ENCODE data around the gene MAST4.
A peak's percentile ranks its signal among the peaks of the same experiment; 100 is the strongest.
"Not testable (repeated sequence)": the region's sequence is repeated elsewhere in the genome, so short reads cannot be mapped to it uniquely, and the experiment has no call there.

The MAST4 gene

GRCh38 chr5:66647146-66647856 lies 51.1 kb downstream of the MAST4 start:
- DNase-seq: no peak

GRCh38 chr5:66652818-66653217 lies 56.6 kb downstream of the MAST4 start:
- no peak for DNase-seq

GRCh38 chr5:66653325-66653724 lies 57.1 kb downstream of the MAST4 start:
- no peak for DNase-seq

- no peak for DNase-seq
These were observed 59.5 kb downstream of the MAST4 start for GRCh38 chr5:66655395-66656324.

- DNase-seq: no peak
These were observed 62.3 kb downstream of the MAST4 start for GRCh38 chr5:66658516-66658915.

GRCh38 chr5:66659780-66660179 lies 63.6 kb downstream of the MAST4 start:
- DNase-seq: no peak

- no peak for DNase-seq
These were observed 64.2 kb downstream of the MAST4 start for GRCh38 chr5:66660396-66660795.

GRCh38 chr5:66661149-66661548 lies 65.0 kb downstream of the MAST4 start:
- peak; percentile 56 for DNase-seq

GRCh38 chr5:66666778-66667177 lies 70.6 kb downstream of the MAST4 start:
- peak; percentile 29 for DNase-seq

GRCh38 chr5:66669086-66669861 lies 73.1 kb downstream of the MAST4 start:
- no peak for DNase-seq

- DNase-seq: no peak
These were observed 73.6 kb downstream of the MAST4 start for GRCh38 chr5:66669862-66670195.

- no peak for DNase-seq
These were observed 75.1 kb downstream of the MAST4 start for GRCh38 chr5:66671305-66671704.

- no peak for DNase-seq
These were observed 78.6 kb downstream of the MAST4 start for GRCh38 chr5:66674802-66675201.

GRCh38 chr5:66675406-66675805 lies 79.2 kb downstream of the MAST4 start:
- no peak for DNase-seq

GRCh38 chr5:66680221-66680620 lies 84.0 kb downstream of the MAST4 start:
- no peak for DNase-seq

GRCh38 chr5:66680804-66681203 lies 84.6 kb downstream of the MAST4 start:
- DNase-seq: no peak

- DNase-seq: no peak
These were observed 88.5 kb downstream of the MAST4 start for GRCh38 chr5:66684663-66685062.

GRCh38 chr5:66689522-66690220 lies 93.5 kb downstream of the MAST4 start:
- DNase-seq: no peak

GRCh38 chr5:66694036-66694435 lies 97.8 kb downstream of the MAST4 start:
- DNase-seq: no peak

GRCh38 chr5:66695840-66696239 lies 99.6 kb downstream of the MAST4 start:
- not testable (repeated sequence) for DNase-seq

- no peak for DNase-seq
These were observed 101.8 kb downstream of the MAST4 start for GRCh38 chr5:66697796-66698564.

- no peak for DNase-seq
These were observed 105.1 kb downstream of the MAST4 start for GRCh38 chr5:66701244-66701643.
